OCI-LY1 (cell line): ENCODE data around the gene KLF18.
"Not testable (repeated sequence)": the region's sequence is repeated elsewhere in the genome, so short reads cannot be mapped to it uniquely, and the experiment has no call there.

Experiments used
- H2AFZ ChIP-seq: fragments of 200-600 bp; sonication (generic), shearing (Covaris generic); 2 replicates; pipeline ENCODE4 v1.6.0; 2014; ENCODE audit warnings: antibody characterized with exemption, mild to moderate bottlenecking, low read length
- H3F3A ChIP-seq: fragments of 200-600 bp; sonication (generic), shearing (Covaris generic); 2 replicates; pipeline ENCODE4 v1.6.0; 2014; ENCODE audit warnings: mild to moderate bottlenecking, antibody characterized with exemption, low read length, moderate library complexity; ENCODE audit not compliant: insufficient read depth
- H3K27ac ChIP-seq: fragments of 200-600 bp; sonication (generic); 2 replicates; pipeline ENCODE4 v1.5.1; 2014; ENCODE audit warnings: low read length, mixed run types, mild to moderate bottlenecking, low read depth; ENCODE audit not compliant: poor library complexity, severe bottlenecking
- H3K27me3 ChIP-seq: fragments of 200-600 bp; sonication (generic); 2 replicates; pipeline ENCODE4 v1.6.0; 2014; ENCODE audit warnings: antibody characterized with exemption, mild to moderate bottlenecking, low read length, moderate library complexity; ENCODE audit not compliant: insufficient read depth
- H3K36me3 ChIP-seq: fragments of 200-600 bp; sonication (generic); 2 replicates; pipeline ENCODE4 v1.6.1; 2014; ENCODE audit warnings: mild to moderate bottlenecking, antibody characterized with exemption, low read length, moderate library complexity, mixed read lengths; ENCODE audit not compliant: insufficient read depth
- H3K4me1 ChIP-seq: fragments of 200-600 bp; sonication (generic); 2 replicates; pipeline ENCODE4 v1.5.1; 2014; ENCODE audit warnings: mild to moderate bottlenecking, low read length, moderate library complexity; ENCODE audit not compliant: insufficient read depth, severe bottlenecking
- H3K4me2 ChIP-seq: fragments of 200-600 bp; sonication (generic), shearing (Covaris generic); 2 replicates; pipeline ENCODE4 v1.6.1; 2014; ENCODE audit warnings: low read length
- H3K4me3 ChIP-seq: fragments of 200-600 bp; sonication (generic); 2 replicates; pipeline ENCODE4 v1.5.1; 2014; ENCODE audit warnings: low read length, low read depth, mild to moderate bottlenecking, mixed read lengths; ENCODE audit not compliant: poor library complexity, severe bottlenecking
- H3K79me2 ChIP-seq: fragments of 200-600 bp; shearing (Covaris generic); 2 replicates; pipeline ENCODE4 v1.6.1; 2016; ENCODE audit warnings: mixed run types, low read length, mixed read lengths; ENCODE audit not compliant: insufficient read depth
- H3K9ac ChIP-seq: fragments of 200-600 bp; sonication (generic), shearing (Covaris generic); 2 replicates; pipeline ENCODE4 v1.6.1; 2014; ENCODE audit warnings: mild to moderate bottlenecking, low read length, mixed read lengths
- H3K9me2 ChIP-seq: fragments of 200-600 bp; sonication (generic), shearing (Covaris generic); 2 replicates; pipeline ENCODE4 v1.6.1; 2014; ENCODE audit warnings: low read depth, mild to moderate bottlenecking, low read length, mixed read lengths
- H3K9me3 ChIP-seq: fragments of 200-600 bp; shearing (Covaris generic); 2 replicates; pipeline ENCODE4 v1.6.1; 2014; ENCODE audit warnings: low read length, mixed read lengths
- H4K20me1 ChIP-seq: fragments of 200-600 bp; sonication (generic), shearing (Covaris generic); 2 replicates; pipeline ENCODE4 v1.6.0; 2016; ENCODE audit warnings: mild to moderate bottlenecking, low read length; ENCODE audit not compliant: insufficient read depth
- EZH2 ChIP-seq: fragments of 200-600 bp; sonication (generic), shearing (Covaris generic); IDR thresholded peaks from 2 replicates; pipeline ENCODE4 v1.8.0; 2017; ENCODE audit warnings: borderline replicate concordance, mixed run types, mild to moderate bottlenecking, antibody characterized with exemption, low read length, moderate library complexity, mixed read lengths
- TF ChIP-seq, protein P1 (sequence below): fragments of 200-600 bp; sonication (generic), shearing (Covaris generic); IDR thresholded peaks from 2 replicates; pipeline ENCODE4 v1.5.1; 2017; ENCODE audit warnings: mild to moderate bottlenecking, antibody characterized with exemption, low read length, moderate library complexity, mixed read lengths

The KLF18 gene

GRCh38 chr1:44119525-44119924, 21.9 kb downstream of the KLF18 start:
- H3K9ac ChIP-seq = no peak overlapping the region
- no peaks in the 10 kb centered on the region for H4K20me1 ChIP-seq
- TF ChIP-seq EZH2 = no peak
- TF ChIP-seq, protein P1, sequence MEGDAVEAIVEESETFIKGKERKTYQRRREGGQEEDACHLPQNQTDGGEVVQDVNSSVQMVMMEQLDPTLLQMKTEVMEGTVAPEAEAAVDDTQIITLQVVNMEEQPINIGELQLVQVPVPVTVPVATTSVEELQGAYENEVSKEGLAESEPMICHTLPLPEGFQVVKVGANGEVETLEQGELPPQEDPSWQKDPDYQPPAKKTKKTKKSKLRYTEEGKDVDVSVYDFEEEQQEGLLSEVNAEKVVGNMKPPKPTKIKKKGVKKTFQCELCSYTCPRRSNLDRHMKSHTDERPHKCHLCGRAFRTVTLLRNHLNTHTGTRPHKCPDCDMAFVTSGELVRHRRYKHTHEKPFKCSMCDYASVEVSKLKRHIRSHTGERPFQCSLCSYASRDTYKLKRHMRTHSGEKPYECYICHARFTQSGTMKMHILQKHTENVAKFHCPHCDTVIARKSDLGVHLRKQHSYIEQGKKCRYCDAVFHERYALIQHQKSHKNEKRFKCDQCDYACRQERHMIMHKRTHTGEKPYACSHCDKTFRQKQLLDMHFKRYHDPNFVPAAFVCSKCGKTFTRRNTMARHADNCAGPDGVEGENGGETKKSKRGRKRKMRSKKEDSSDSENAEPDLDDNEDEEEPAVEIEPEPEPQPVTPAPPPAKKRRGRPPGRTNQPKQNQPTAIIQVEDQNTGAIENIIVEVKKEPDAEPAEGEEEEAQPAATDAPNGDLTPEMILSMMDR = no peak
- H3K27me3 ChIP-seq = peaks cover 3% of the 10 kb centered on the region; the same call in 1 of the 2 replicates
- no peaks in the 10 kb centered on the region for H3K79me2 ChIP-seq
- H3K9me3 ChIP-seq = no peaks in the 10 kb centered on the region
- H3F3A ChIP-seq = no peaks in the 10 kb centered on the region
- H3K4me2 ChIP-seq = no peak overlapping the region
- H2AFZ ChIP-seq = no peak overlapping the region
- no peaks in the 10 kb centered on the region for H3K4me1 ChIP-seq
- H3K27ac ChIP-seq = no peak overlapping the region
- H3K36me3 ChIP-seq = no peaks in the 10 kb centered on the region
- no peaks in the 10 kb centered on the region for H3K9me2 ChIP-seq
- H3K4me3 ChIP-seq = no peak overlapping the region

DNA sequence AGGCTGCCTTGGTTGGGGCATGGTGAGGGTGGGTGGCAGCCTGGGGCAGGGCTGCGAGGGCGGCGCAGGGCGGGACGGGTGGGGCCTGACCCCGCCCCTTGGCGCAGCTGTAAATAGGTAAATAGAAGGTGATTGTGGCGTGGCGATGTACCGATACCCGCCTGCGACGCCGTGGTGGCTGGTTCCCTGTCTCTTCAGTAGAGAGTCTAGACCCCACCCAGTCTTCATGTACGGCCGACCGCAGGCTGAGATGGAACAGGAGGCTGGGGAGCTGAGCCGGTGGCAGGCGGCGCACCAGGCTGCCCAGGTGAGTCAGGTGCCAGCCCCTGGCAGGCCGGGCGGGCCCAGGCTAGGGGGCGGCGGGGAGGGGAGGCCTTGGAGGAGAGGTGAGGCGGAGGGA, 22.7 kb downstream of the KLF18 start, which contains the start of gene KLF17:
Gene KLF17 (plus strand): TSS at position 140 of the 400 bp plus-strand sequence. CDS start 87 bp downstream, at position 227.
- Histone ChIP-seq H3K4me3 (no peak within 1 kb of the TSS), H2AFZ (no peak within 1 kb of the TSS), H3K9me3 (no peaks in the 10 kb centered on the region), H3K79me2 (no peaks in the 10 kb centered on the region), H4K20me1 (no peaks in the 10 kb centered on the region), H3K9me2 (no peaks in the 10 kb centered on the region), H3K4me1 (no peaks in the 10 kb centered on the region), H3K36me3 (no peaks in the 10 kb centered on the region), H3F3A (no peaks in the 10 kb centered on the region), H3K27me3 (peaks cover 3% of the 10 kb centered on the region; the same call in 1 of the 2 replicates), H3K9ac (no peak within 1 kb of the TSS), H3K27ac (no peak within 1 kb of the TSS), H3K4me2 (no peak within 1 kb of the TSS)
- TF ChIP-seq, protein P1 = no peak
- no peak for TF ChIP-seq EZH2

- H3K36me3 ChIP-seq, H3F3A ChIP-seq, H3K4me2 ChIP-seq, H3K9me3 ChIP-seq, H3K4me3 ChIP-seq, H3K79me2 ChIP-seq, H2AFZ ChIP-seq, H3K9ac ChIP-seq, H4K20me1 ChIP-seq, H3K27me3 ChIP-seq, H3K27ac ChIP-seq, H3K4me1 ChIP-seq, H3K9me2 ChIP-seq: not testable (repeated sequence)
These were observed 24.2 kb downstream of the KLF18 start for GRCh38 chr1:44117272-44117671.

DNA sequence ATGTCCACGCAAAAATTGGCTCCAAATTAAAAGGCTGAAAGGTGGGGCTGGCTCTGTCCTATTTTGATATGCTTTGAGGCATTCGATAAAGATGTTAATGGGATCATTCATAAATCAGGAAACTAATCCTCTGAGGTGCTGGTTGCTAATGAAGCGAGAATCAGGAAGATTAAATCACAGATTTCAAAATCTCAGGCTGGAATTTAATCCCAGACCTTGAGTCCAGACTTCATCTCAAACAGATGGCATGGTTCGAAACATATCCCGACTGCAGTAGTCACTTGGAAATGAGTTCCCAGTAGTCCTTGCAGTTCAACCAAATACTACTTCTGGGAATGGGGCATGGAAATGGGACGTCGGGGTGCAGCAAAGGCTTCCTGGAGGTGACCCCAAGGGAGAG, 27.3 kb downstream of the KLF18 start:
- TF ChIP-seq EZH2 = no peak
- Histone ChIP-seq H2AFZ (no peak overlapping the region), H3K36me3 (no peaks in the 10 kb centered on the region), H3K27me3 (peaks cover 3% of the 10 kb centered on the region; the same call in 1 of the 2 replicates), H3K4me1 (no peaks in the 10 kb centered on the region), H3K4me2 (no peak overlapping the region), H3K79me2 (no peaks in the 10 kb centered on the region), H4K20me1 (no peaks in the 10 kb centered on the region), H3K9me2 (no peaks in the 10 kb centered on the region), H3K9me3 (no peaks in the 10 kb centered on the region), H3F3A (no peaks in the 10 kb centered on the region), H3K27ac (no peak overlapping the region), H3K9ac (no peak overlapping the region), H3K4me3 (no peak overlapping the region)
